ENCODE results near the gene YWHAE. TPM values are rescaled to one million over a fixed set of nuclear protein-coding genes. Genes with fewer than 3 reads are reported as not detected.
"Not testable (repeated sequence)": the region's sequence is repeated elsewhere in the genome, so short reads cannot be mapped to it uniquely, and the experiment has no call there.

The YWHAE gene
- total and polyA plus RNA-seq, 2 experiments from 2014 or later = 658 to 2,297 TPM

- H3K36me3 ChIP-seq = peaks cover 31% of the 10 kb centered on the region
- peak overlapping the region; percentile 52 for H3K27ac ChIP-seq
- H3K9me3 ChIP-seq (ENCODE audit: low read depth) = no peaks in the 10 kb centered on the region
- H3K4me3 ChIP-seq = no peak overlapping the region
- no peak for DNase-seq (ENCODE audit: low read depth in 1 of 2, low spot score in 1 of 2)
- peaks cover 4% of the 10 kb centered on the region for H3K4me1 ChIP-seq (ENCODE audit: low read depth)
- TF ChIP-seq, protein P1, sequence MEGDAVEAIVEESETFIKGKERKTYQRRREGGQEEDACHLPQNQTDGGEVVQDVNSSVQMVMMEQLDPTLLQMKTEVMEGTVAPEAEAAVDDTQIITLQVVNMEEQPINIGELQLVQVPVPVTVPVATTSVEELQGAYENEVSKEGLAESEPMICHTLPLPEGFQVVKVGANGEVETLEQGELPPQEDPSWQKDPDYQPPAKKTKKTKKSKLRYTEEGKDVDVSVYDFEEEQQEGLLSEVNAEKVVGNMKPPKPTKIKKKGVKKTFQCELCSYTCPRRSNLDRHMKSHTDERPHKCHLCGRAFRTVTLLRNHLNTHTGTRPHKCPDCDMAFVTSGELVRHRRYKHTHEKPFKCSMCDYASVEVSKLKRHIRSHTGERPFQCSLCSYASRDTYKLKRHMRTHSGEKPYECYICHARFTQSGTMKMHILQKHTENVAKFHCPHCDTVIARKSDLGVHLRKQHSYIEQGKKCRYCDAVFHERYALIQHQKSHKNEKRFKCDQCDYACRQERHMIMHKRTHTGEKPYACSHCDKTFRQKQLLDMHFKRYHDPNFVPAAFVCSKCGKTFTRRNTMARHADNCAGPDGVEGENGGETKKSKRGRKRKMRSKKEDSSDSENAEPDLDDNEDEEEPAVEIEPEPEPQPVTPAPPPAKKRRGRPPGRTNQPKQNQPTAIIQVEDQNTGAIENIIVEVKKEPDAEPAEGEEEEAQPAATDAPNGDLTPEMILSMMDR (IDR thresholded peaks at IDR 0.05; ENCODE audit: low read depth, low read length) = no peak
- H3K27me3 ChIP-seq = no peaks in the 10 kb centered on the region
These were observed 37.8 kb downstream of the YWHAE start for GRCh38 chr17:1362065-1362848.

DNA sequence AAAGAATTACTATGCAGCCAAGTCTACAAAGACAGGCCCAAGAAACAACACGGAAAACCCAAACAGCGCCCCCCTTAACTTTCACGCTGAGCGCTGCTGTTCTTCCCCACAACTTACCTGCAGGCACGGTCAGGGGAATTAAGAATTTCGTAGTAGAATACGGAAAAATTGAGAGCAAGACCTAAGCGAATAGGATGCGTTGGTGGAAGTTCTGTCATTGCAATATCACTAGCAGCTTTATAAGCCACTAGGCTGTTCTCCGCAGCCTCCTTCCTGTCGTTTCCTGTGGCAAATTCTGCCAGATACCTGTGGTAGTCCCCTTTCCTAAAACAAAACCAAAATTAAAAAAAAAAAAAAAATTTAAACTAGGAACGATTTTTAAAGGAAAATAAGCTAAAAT is 39.0 kb downstream of the YWHAE start:
- Histone ChIP-seq H3K4me1 (ENCODE audit: low read depth) (peaks cover 4% of the 10 kb centered on the region), H3K27me3 (no peaks in the 10 kb centered on the region), H3K36me3 (peaks cover 36% of the 10 kb centered on the region), H3K4me3 (no peak overlapping the region), H3K27ac (no peak overlapping the region), H3K9me3 (ENCODE audit: low read depth) (no peaks in the 10 kb centered on the region)
- DNase-seq (ENCODE audit: low read depth in 1 of 2, low spot score in 1 of 2) = no peak
- TF ChIP-seq, protein P1 (IDR thresholded peaks at IDR 0.05; ENCODE audit: low read depth, low read length) = no peak

DNA sequence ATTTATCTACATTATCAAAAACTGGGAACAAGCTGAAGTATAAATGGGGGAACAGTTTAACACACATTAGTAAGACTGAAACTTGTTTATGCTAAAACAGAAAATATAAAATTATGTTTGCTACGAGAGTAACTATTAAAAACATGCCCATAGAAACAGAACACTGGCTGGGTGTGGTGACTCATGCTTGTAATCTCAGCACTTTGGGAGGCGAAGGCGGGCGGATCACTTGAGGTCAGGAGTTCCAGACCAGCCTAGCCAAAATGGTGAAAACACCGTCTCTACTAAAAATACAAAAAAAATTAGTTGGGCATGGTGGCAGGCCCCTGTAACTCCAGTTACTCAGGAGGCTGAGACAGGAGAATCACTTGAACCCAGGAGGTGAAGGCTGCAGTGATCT is 39.7 kb downstream of the YWHAE start:
- peaks cover 40% of the 10 kb centered on the region for H3K36me3 ChIP-seq
- not testable (repeated sequence) for H3K27ac ChIP-seq

GRCh38 chr17:1354030-1354429 is 46.0 kb downstream of the YWHAE start:
- TF ChIP-seq, protein P1 (IDR thresholded peaks at IDR 0.05; ENCODE audit: low read depth, low read length) = no peak
- peaks cover 54% of the 10 kb centered on the region for H3K36me3 ChIP-seq
- peaks cover 8% of the 10 kb centered on the region for H3K4me1 ChIP-seq (ENCODE audit: low read depth)
- no peak overlapping the region for H3K4me3 ChIP-seq
- H3K9me3 ChIP-seq (ENCODE audit: low read depth) = no peaks in the 10 kb centered on the region
- peak in 1 of 2 donors; percentile 23 for DNase-seq (ENCODE audit: low read depth in 1 of 2, low spot score in 1 of 2)
- no peaks in the 10 kb centered on the region for H3K27me3 ChIP-seq
- H3K27ac ChIP-seq = peak overlapping the region; percentile 26

More for the DNA sequence above, 39.7 kb downstream of the YWHAE start:
- not testable (repeated sequence) for H3K4me1 ChIP-seq (ENCODE audit: low read depth); H3K9me3 ChIP-seq (ENCODE audit: low read depth); H3K27me3 ChIP-seq; H3K4me3 ChIP-seq
- peak in 1 of 2 donors; percentile 60 for DNase-seq (ENCODE audit: low read depth in 1 of 2, low spot score in 1 of 2)

GRCh38 chr17:1352530-1352929 is 47.5 kb downstream of the YWHAE start:
- not testable (repeated sequence) for H3K27ac ChIP-seq; H3K4me3 ChIP-seq; H3K27me3 ChIP-seq; DNase-seq (ENCODE audit: low read depth in 1 of 2, low spot score in 1 of 2); H3K9me3 ChIP-seq (ENCODE audit: low read depth); H3K4me1 ChIP-seq (ENCODE audit: low read depth)
- H3K36me3 ChIP-seq = peaks cover 61% of the 10 kb centered on the region

DNA sequence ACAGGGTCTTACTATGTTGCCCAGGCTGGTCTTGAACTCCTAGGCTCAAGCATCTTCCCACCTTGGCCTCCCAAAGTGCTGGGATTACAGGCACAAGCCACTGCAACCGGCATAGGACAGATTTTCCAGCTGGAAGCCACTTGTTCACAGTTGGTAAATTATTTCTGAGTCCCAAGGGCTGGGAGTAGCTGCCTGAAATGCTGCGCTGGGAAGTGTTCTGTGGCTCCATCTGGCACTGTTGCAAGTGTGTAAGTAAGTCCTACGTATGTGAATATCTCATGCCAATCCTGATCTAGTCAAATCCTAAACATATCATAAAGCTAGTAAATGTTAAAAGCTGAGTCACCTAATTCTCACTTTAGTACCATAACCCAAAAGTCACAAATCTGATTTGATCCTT is 48.1 kb downstream of the YWHAE start:
- peaks cover 60% of the 10 kb centered on the region for H3K36me3 ChIP-seq

More for the DNA sequence above, 48.1 kb downstream of the YWHAE start:
- no peaks in the 10 kb centered on the region for H3K9me3 ChIP-seq (ENCODE audit: low read depth)
- no peak overlapping the region for H3K4me3 ChIP-seq
- peaks cover 8% of the 10 kb centered on the region for H3K4me1 ChIP-seq (ENCODE audit: low read depth)
- peak overlapping the region; percentile 57 for H3K27ac ChIP-seq
- TF ChIP-seq, protein P1 (IDR thresholded peaks at IDR 0.05; ENCODE audit: low read depth, low read length) = no peak
- DNase-seq (ENCODE audit: low read depth in 1 of 2, low spot score in 1 of 2) = no peak
- no peaks in the 10 kb centered on the region for H3K27me3 ChIP-seq

Measured in cardiac muscle cell (in vitro differentiated cells and primary cell).